IMR-90 (cell line): Measurements from ENCODE around the gene SASH1. TPM values are rescaled to one million over a fixed set of nuclear protein-coding genes. Genes with fewer than 3 reads are reported as not detected.

ENCODE experiments used
- ATAC-seq: fragments of 200-7000 bp; cut with Tn5 transposase; 2 replicates; pipeline ENCODE4 v1.9.1; 2020; ENCODE audit warnings: low read depth, mild to moderate bottlenecking, moderate library complexity
- BruUV-seq: library from RNA; stranded (reverse); fragments of 400-500 nt; replicated peaks from 2 replicates; lab custom pipeline; 2021; lab: Mats Ljungman, UMichigan
- CTCF ChIA-PET: fragments of 300-600 bp; formaldehyde crosslinking; extraction: SDS; loops from one replicate; lab custom pipeline; 2021; ENCODE audit warnings: antibody characterized with exemption; lab: Yijun Ruan, JAX
- POLR2A ChIA-PET: fragments of 300-600 bp; sonication (Branson Sonifier 250); formaldehyde crosslinking; loops from one replicate; lab custom pipeline; 2022; ENCODE audit warnings: antibody characterized with exemption; ENCODE audit not compliant: unreplicated experiment; lab: Charles Lee
- DNase-seq: peaks from one replicate; pipeline ENCODE4 v3.0.0; 2013
- H2AFZ ChIP-seq: replicated peaks from 2 replicates; pipeline ENCODE3; 2013; ENCODE audit warnings: low read length, mild to moderate bottlenecking; ENCODE audit not compliant: poor library complexity
- H2AK5ac ChIP-seq: 2 replicates; pipeline ENCODE4 v1.6.1; 2013; ENCODE audit warnings: low read depth, low read length, inconsistent platforms
- H2AK9ac ChIP-seq: replicated peaks from 2 replicates; pipeline ENCODE3; 2013; ENCODE audit warnings: mild to moderate bottlenecking, low read depth, low read length, moderate library complexity; ENCODE audit not compliant: poor library complexity
- H2BK120ac ChIP-seq: 2 replicates; pipeline ENCODE4 v1.6.1; 2013; ENCODE audit warnings: low read depth, low read length, inconsistent platforms
- H2BK15ac ChIP-seq: 3 replicates; pipeline ENCODE4 v1.6.1; 2013; ENCODE audit warnings: low read depth, low read length, inconsistent platforms
- H2BK20ac ChIP-seq: 2 replicates; pipeline ENCODE4 v1.6.1; 2013; ENCODE audit warnings: low read depth, mild to moderate bottlenecking, inconsistent platforms, low read length, moderate library complexity
- H2BK5ac ChIP-seq: 2 replicates; pipeline ENCODE4 v1.6.1; 2013; ENCODE audit warnings: mild to moderate bottlenecking, low read depth, low read length, inconsistent platforms; ENCODE audit not compliant: poor library complexity, severe bottlenecking
- H3K14ac ChIP-seq: replicated peaks from 2 replicates; pipeline ENCODE4 v1.6.1; 2013; ENCODE audit warnings: low read depth, low read length, inconsistent platforms
- H3K18ac ChIP-seq: 2 replicates; pipeline ENCODE4 v1.6.1; 2013; ENCODE audit warnings: low read depth, low read length, control low read depth
- H3K23ac ChIP-seq: 2 replicates; pipeline ENCODE4 v1.6.1; 2013; ENCODE audit warnings: low read depth, low read length, inconsistent platforms
- H3K27ac ChIP-seq: 2 replicates; pipeline ENCODE4 v1.5.1; 2013; ENCODE audit warnings: mild to moderate bottlenecking, control low read depth, low read length; ENCODE audit not compliant: insufficient read depth
- H3K27me3 ChIP-seq: 2 replicates; pipeline ENCODE4 v1.6.1; 2013; ENCODE audit warnings: low read length; ENCODE audit not compliant: control insufficient read depth, insufficient read depth
- H3K36me3 ChIP-seq: 2 replicates; pipeline ENCODE4 v1.6.1; 2013; ENCODE audit warnings: low read length, mixed read lengths; ENCODE audit not compliant: control insufficient read depth, insufficient read depth
- H3K4ac ChIP-seq: 2 replicates; pipeline ENCODE4 v1.6.1; 2013; ENCODE audit warnings: low read depth, low read length, inconsistent platforms
- H3K4me1 ChIP-seq: 2 replicates; pipeline ENCODE4 v1.6.1; 2013; ENCODE audit warnings: low read length, mixed read lengths; ENCODE audit not compliant: control insufficient read depth, insufficient read depth
- H3K4me2 ChIP-seq: 2 replicates; pipeline ENCODE4 v1.6.1; 2013; ENCODE audit warnings: low read depth, mild to moderate bottlenecking, control low read depth, low read length, moderate library complexity
- H3K4me3 ChIP-seq: 2 replicates; pipeline ENCODE4 v1.5.1; 2013; ENCODE audit warnings: low read depth, mild to moderate bottlenecking, control low read depth, low read length, moderate library complexity; ENCODE audit not compliant: insufficient read depth
- H3K56ac ChIP-seq: 2 replicates; pipeline ENCODE4 v1.6.1; 2013; ENCODE audit warnings: low read length, inconsistent platforms; ENCODE audit not compliant: insufficient read depth; ENCODE audit errors: extremely low read depth
- H3K79me1 ChIP-seq, 2 experiments: 2 replicates each; pipeline ENCODE4 v1.6.1; 2013; ENCODE audit warnings: low read length in 2 of 2, inconsistent platforms in 1 of 2, low read depth in 1 of 2
- H3K9ac ChIP-seq: 2 replicates; pipeline ENCODE4 v1.6.1; 2013; ENCODE audit warnings: low read depth, low read length, control low read depth
- H3K9me1 ChIP-seq: 2 replicates; pipeline ENCODE4 v1.6.1; 2013; ENCODE audit warnings: low read length, inconsistent platforms; ENCODE audit not compliant: insufficient read depth
- H3K9me3 ChIP-seq: 2 replicates; pipeline ENCODE4 v1.6.1; 2013; ENCODE audit warnings: low read length; ENCODE audit not compliant: control insufficient read depth, insufficient read depth
- H4K20me1 ChIP-seq: 2 replicates; pipeline ENCODE4 v1.6.1; 2013; ENCODE audit warnings: low read length, inconsistent platforms; ENCODE audit not compliant: insufficient read depth
- H4K5ac ChIP-seq: 2 replicates; pipeline ENCODE4 v1.6.1; 2013; ENCODE audit warnings: mild to moderate bottlenecking, low read depth, low read length, control low read depth
- H4K8ac ChIP-seq, 2 experiments: 2 replicates each; pipeline ENCODE4 v1.6.1; 2013; ENCODE audit warnings: low read depth in 2 of 2, low read length in 2 of 2, control low read depth in 1 of 2, inconsistent platforms in 1 of 2
- H4K91ac ChIP-seq: 2 replicates; pipeline ENCODE4 v1.6.1; 2013; ENCODE audit warnings: low read depth, low read length, inconsistent platforms; ENCODE audit not compliant: insufficient read depth
- CEBPB ChIP-seq: IDR thresholded peaks from 2 replicates; pipeline ENCODE4 v1.6.1; 2012; ENCODE audit warnings: low read depth, low read length, improper control_type of control experiment
- MAZ ChIP-seq: IDR thresholded peaks from 2 replicates; pipeline ENCODE4 v1.6.1; 2012; ENCODE audit warnings: low read depth, mild to moderate bottlenecking, low read length, improper control_type of control experiment, moderate library complexity, borderline replicate concordance
- NFE2L2 ChIP-seq: fragments of 150-350 bp; IDR thresholded peaks from 2 replicates; pipeline ENCODE4 v1.6.1; 2016; ENCODE audit warnings: low read depth, mild to moderate bottlenecking, low read length
- WGBS, 2 experiments: methylation state at CpG; one replicate each; pipeline versions ENCODE4 v1.1.5 to v1.1.7; 2013; ENCODE audit warnings: missing lambda C conversion rate in 2 of 2; ENCODE audit not compliant: insufficient read length in 1 of 2; ENCODE audit errors: extremely low coverage in 2 of 2; 5-methylcytosine and 5-hydroxymethylcytosine counted together
- dilution Hi-C: fragments of 300-500 bp; cut with HindIII; formaldehyde crosslinking; loops from one replicate; pipeline ENCODE4 v1.14.3; 2018; ENCODE audit warnings: low sequenced_read_pairs; ENCODE audit not compliant: unreplicated experiment
- in situ Hi-C: fragments of 300-500 bp; cut with MboI; formaldehyde crosslinking; loops from 3 replicates; pipeline ENCODE4 v1.14.3; 2019; ENCODE audit warnings: low sequenced_read_pairs, inconsistent platforms, mixed read lengths
- intact Hi-C: fragments of 100-400 bp; cut with micrococcal nuclease; formaldehyde crosslinking; loops from 2 replicates; pipeline ENCODE4 v1.10.0; 2022
- polyA plus RNA-seq, 3 experiments: library from polyadenylated mRNA; depleted of rRNA; stranded (reverse); fragments of >200 nt; gene quantifications; 2 replicates each; pipeline ENCODE4 v1.2.3, GENCODE V29; 2012; ENCODE audit warnings: low replicate concordance in 1 of 3
- total RNA-seq: library from RNA; depleted of rRNA; stranded (reverse); fragments of >200 nt; gene quantifications from 2 replicates; pipeline ENCODE4 v1.2.3, GENCODE V29; 2012

The SASH1 gene
- total and polyA plus RNA-seq, 2 of the 4 experiments (the other 2 are of a cell fraction): 11.6 to 16.5 TPM

GRCh38 chr6:148324297-148324985, 18.2 kb upstream of the SASH1 start:
- Histone ChIP-seq H3K4ac (peak overlapping the region; percentile 80), H4K20me1 (no peaks in the 10 kb centered on the region), H3K27ac (peak overlapping the region; percentile 43), H4K91ac (peak overlapping the region; percentile 67), H2BK15ac (peak overlapping the region; percentile 64; the same call in 1 of the 3 replicates), H4K5ac (peak overlapping the region; percentile 49; the same call in 1 of the 2 replicates), H3K9ac (no peak overlapping the region), H3K23ac (peak overlapping the region; percentile 68; the same call in 1 of the 2 replicates), H3K79me1 (peaks cover 0 to 17% of the 10 kb centered on the region in 2 experiments; a peak in 1 of 4 replicates), H3K4me3 (no peak overlapping the region), H2BK120ac (peak overlapping the region; percentile 87), H4K8ac (peak overlapping the region; percentile 37 to 82; a peak in 1 of 4 replicates), H3K9me1 (peaks cover 7% of the 10 kb centered on the region), H2AFZ (peak overlapping the region; percentile 46), H3K27me3 (no peaks in the 10 kb centered on the region), H2AK5ac (peak overlapping the region; percentile 46; the same call in 1 of the 2 replicates), H3K36me3 (no peaks in the 10 kb centered on the region), H3K18ac (peak overlapping the region; percentile 38; the same call in 1 of the 2 replicates), H3K4me2 (no peak overlapping the region), H3K56ac (no peak overlapping the region), H2AK9ac (peak overlapping the region; percentile 60), H3K4me1 (peaks cover 14% of the 10 kb centered on the region), H2BK5ac (peak overlapping the region; percentile 46), H2BK20ac (peak overlapping the region; percentile 65; the same call in 1 of the 2 replicates), H3K14ac (peak overlapping the region; percentile 67), H3K9me3 (no peaks in the 10 kb centered on the region)
- intact Hi-C loops (no loop called here), dilution Hi-C loops (no loop called here), in situ Hi-C loops (no loop called here)
- TF ChIP-seq MAZ (no peak), CEBPB (peak; percentile 47; the same call in 1 of the 2 replicates), NFE2L2 (no peak)
- WGBS, 2 experiments: 67% methylated on average over 1 of the region's 4 CpGs; no CpG with 5 or more reads in 1 of the 2 experiments
- DNase-seq (peak; percentile 41), ATAC-seq (peak; percentile 62)
- CTCF ChIA-PET: interaction anchor here (0.8 to 1.3 kb wide), 2 partner anchors 140 to 144 kb away, joined by 3 to 4 read pairs; no protein-coding TSS in a partner anchor
- BruUV-seq: no TSS peak
- POLR2A ChIA-PET: no interaction called here
